Neural cell (in vitro differentiated cells): ENCODE data around the gene MYO7A. TPM values are rescaled to one million over a fixed set of nuclear protein-coding genes. Genes with fewer than 3 reads are reported as not detected.

ENCODE experiments used
- H2AFZ ChIP-seq: fragments of 200-600, 300-800 bp; sonication (generic), shearing (Covaris generic); 2 replicates; pipeline ENCODE4 v1.6.0; 2014; ENCODE audit warnings: low read depth, mild to moderate bottlenecking, antibody characterized with exemption, low read length, moderate library complexity
- H3F3A ChIP-seq: fragments of 200-600 bp; shearing (Covaris generic); 2 replicates; pipeline ENCODE4 v1.6.1; 2016; ENCODE audit warnings: mild to moderate bottlenecking, moderate library complexity, mixed read lengths, antibody characterized with exemption, low read length; ENCODE audit not compliant: insufficient read depth, poor library complexity, severe bottlenecking
- H3K27ac ChIP-seq: fragments of 200-600, 300-800 bp; sonication (generic), shearing (Covaris generic); 2 replicates; pipeline ENCODE4 v1.5.1; 2014; ENCODE audit warnings: mild to moderate bottlenecking, low read length, moderate library complexity
- H3K27me3 ChIP-seq: fragments of 300-800, 200-600 bp; sonication (generic), shearing (Covaris generic); 2 replicates; pipeline ENCODE4 v1.6.0; 2014; ENCODE audit warnings: mild to moderate bottlenecking, low read depth, low read length, moderate library complexity; ENCODE audit not compliant: insufficient read depth
- H3K36me3 ChIP-seq: fragments of 300-800, 200-600 bp; sonication (generic), shearing (Covaris generic); 2 replicates; pipeline ENCODE4 v1.5.1; 2014; ENCODE audit warnings: mild to moderate bottlenecking, antibody characterized with exemption, low read length, moderate library complexity; ENCODE audit not compliant: insufficient read depth
- H3K4me2 ChIP-seq: fragments of 300-800, 200-600 bp; sonication (generic), shearing (Covaris generic); 2 replicates; pipeline ENCODE4 v1.6.0; 2014; ENCODE audit warnings: mild to moderate bottlenecking, low read length
- H3K4me3 ChIP-seq: fragments of 300-800, 200-600 bp; sonication (generic), shearing (Covaris generic); 2 replicates; pipeline ENCODE4 v1.5.1; 2014; ENCODE audit warnings: mild to moderate bottlenecking, low read length, moderate library complexity
- H3K79me2 ChIP-seq: fragments of 200-600 bp; shearing (Covaris generic); replicated peaks from 2 replicates; pipeline ENCODE4 v1.6.0; 2014; ENCODE audit warnings: mild to moderate bottlenecking, low read length, moderate library complexity; ENCODE audit not compliant: insufficient read depth
- H3K9ac ChIP-seq: fragments of 300-800, 200-600 bp; sonication (generic), shearing (Covaris generic); 2 replicates; pipeline ENCODE4 v1.6.1; 2016; ENCODE audit warnings: mild to moderate bottlenecking, low read length, mixed read lengths
- H3K9me2 ChIP-seq: fragments of 200-600 bp; shearing (Covaris generic); 2 replicates; pipeline ENCODE4 v1.6.1; 2016; ENCODE audit warnings: mild to moderate bottlenecking, low read length, mixed read lengths; ENCODE audit not compliant: insufficient read depth
- H3K9me3 ChIP-seq: fragments of 200-600, 300-800 bp; sonication (generic), shearing (Covaris generic); 2 replicates; pipeline ENCODE4 v1.6.1; 2016; ENCODE audit warnings: mild to moderate bottlenecking, mixed run types, low read length, moderate library complexity, mixed read lengths
- H4K20me1 ChIP-seq: fragments of 200-600 bp; shearing (Covaris generic); 2 replicates; pipeline ENCODE4 v1.6.1; 2016; ENCODE audit warnings: mild to moderate bottlenecking, mixed run types; ENCODE audit not compliant: insufficient read depth
- EP300 ChIP-seq: fragments of 450-650 bp; conservative IDR thresholded peaks from 2 replicates; pipeline ENCODE4 v1.6.1; 2014; ENCODE audit warnings: antibody characterized with exemption, mild to moderate bottlenecking, moderate library complexity; ENCODE audit not compliant: poor library complexity, severe bottlenecking
- EZH2 ChIP-seq: fragments of 200-600, 300-800 bp; shearing (Covaris generic), sonication (generic); IDR thresholded peaks from 2 replicates; pipeline ENCODE4 v1.6.1; 2014; ENCODE audit warnings: antibody characterized with exemption, low read length, borderline replicate concordance, mild to moderate bottlenecking; ENCODE audit not compliant: insufficient read depth, poor library complexity, severe bottlenecking
- MXI1 ChIP-seq: fragments of 450-650 bp; conservative IDR thresholded peaks from 2 replicates; pipeline ENCODE4 v1.6.1; 2014; ENCODE audit warnings: antibody characterized with exemption, mild to moderate bottlenecking; ENCODE audit not compliant: poor library complexity, severe bottlenecking
- POLR2AphosphoS5 ChIP-seq: IDR thresholded peaks from 2 replicates; pipeline ENCODE4 v1.6.1; 2012
- RAD21 ChIP-seq: fragments of 450-650 bp; conservative IDR thresholded peaks from 2 replicates; pipeline ENCODE4 v1.6.1; 2014; ENCODE audit warnings: antibody characterized with exemption, mild to moderate bottlenecking, moderate library complexity
- SMC3 ChIP-seq: fragments of 450-650 bp; conservative IDR thresholded peaks from 2 replicates; pipeline ENCODE4 v1.6.1; 2014; ENCODE audit warnings: antibody characterized with exemption, mild to moderate bottlenecking, moderate library complexity; ENCODE audit not compliant: poor library complexity
- TAF1 ChIP-seq: IDR thresholded peaks from 2 replicates; pipeline ENCODE4 v1.6.1; 2012; ENCODE audit warnings: low read depth
- polyA plus RNA-seq: library from polyadenylated mRNA; depleted of rRNA; stranded (reverse); fragments of >200 nt; gene quantifications from 2 replicates; pipeline ENCODE4 v1.2.3, GENCODE V29; 2014
- TF ChIP-seq, protein P1 (sequence below): fragments of 450-650 bp; IDR thresholded peaks from 2 replicates; pipeline ENCODE4 v1.5.1; 2014; ENCODE audit warnings: antibody characterized with exemption, mild to moderate bottlenecking, moderate library complexity; ENCODE audit not compliant: poor library complexity, severe bottlenecking
- TF ChIP-seq, protein P2 (sequence below): IDR thresholded peaks from 2 replicates; pipeline ENCODE4 v1.6.1; 2012; ENCODE audit warnings: borderline replicate concordance

The MYO7A gene
- polyA plus RNA-seq, 1 donor from 2014 or later, result 0.61 TPM

DNA sequence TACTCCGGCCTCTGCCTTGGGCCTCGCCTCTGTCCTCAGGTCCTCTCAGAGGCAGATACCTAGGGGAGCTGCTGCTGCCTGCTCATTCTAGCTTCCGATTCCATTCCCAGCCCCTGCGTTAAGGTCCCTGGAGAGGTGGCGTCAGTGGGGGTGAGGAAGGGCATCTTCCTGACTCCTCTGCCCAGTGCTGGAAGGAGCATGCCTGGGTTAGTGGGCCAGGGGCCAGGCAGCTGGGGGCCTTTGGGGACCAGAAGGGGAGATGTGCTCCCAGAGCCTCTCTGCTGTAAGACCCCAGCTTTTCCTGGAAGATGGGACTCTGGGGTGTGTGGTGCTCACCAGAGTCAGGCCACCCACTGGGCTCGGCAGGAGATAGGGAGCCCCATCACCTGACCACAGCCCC, 3.6 kb upstream of the MYO7A start:
- no peak overlapping the region for H3K27ac ChIP-seq
- no peaks in the 10 kb centered on the region for H3K9me2 ChIP-seq
- no peaks in the 10 kb centered on the region for H3K79me2 ChIP-seq
- no peaks in the 10 kb centered on the region for H3K36me3 ChIP-seq
- H4K20me1 ChIP-seq, result no peaks in the 10 kb centered on the region
- H2AFZ ChIP-seq, result no peak overlapping the region
- H3K4me2 ChIP-seq, result no peak overlapping the region
- no peaks in the 10 kb centered on the region for H3F3A ChIP-seq
- H3K9me3 ChIP-seq, result no peaks in the 10 kb centered on the region
- no peak overlapping the region for H3K9ac ChIP-seq
- H3K4me3 ChIP-seq, result no peak overlapping the region
- H3K27me3 ChIP-seq, result no peaks in the 10 kb centered on the region
- TF ChIP-seq, protein P1, sequence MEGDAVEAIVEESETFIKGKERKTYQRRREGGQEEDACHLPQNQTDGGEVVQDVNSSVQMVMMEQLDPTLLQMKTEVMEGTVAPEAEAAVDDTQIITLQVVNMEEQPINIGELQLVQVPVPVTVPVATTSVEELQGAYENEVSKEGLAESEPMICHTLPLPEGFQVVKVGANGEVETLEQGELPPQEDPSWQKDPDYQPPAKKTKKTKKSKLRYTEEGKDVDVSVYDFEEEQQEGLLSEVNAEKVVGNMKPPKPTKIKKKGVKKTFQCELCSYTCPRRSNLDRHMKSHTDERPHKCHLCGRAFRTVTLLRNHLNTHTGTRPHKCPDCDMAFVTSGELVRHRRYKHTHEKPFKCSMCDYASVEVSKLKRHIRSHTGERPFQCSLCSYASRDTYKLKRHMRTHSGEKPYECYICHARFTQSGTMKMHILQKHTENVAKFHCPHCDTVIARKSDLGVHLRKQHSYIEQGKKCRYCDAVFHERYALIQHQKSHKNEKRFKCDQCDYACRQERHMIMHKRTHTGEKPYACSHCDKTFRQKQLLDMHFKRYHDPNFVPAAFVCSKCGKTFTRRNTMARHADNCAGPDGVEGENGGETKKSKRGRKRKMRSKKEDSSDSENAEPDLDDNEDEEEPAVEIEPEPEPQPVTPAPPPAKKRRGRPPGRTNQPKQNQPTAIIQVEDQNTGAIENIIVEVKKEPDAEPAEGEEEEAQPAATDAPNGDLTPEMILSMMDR, result no peak
- TF ChIP-seq EZH2 (no peak), RAD21 (no peak), MXI1 (no peak), SMC3 (no peak), TAF1 (no peak), POLR2AphosphoS5 (no peak), EP300 (no peak)
- TF ChIP-seq, protein P2, sequence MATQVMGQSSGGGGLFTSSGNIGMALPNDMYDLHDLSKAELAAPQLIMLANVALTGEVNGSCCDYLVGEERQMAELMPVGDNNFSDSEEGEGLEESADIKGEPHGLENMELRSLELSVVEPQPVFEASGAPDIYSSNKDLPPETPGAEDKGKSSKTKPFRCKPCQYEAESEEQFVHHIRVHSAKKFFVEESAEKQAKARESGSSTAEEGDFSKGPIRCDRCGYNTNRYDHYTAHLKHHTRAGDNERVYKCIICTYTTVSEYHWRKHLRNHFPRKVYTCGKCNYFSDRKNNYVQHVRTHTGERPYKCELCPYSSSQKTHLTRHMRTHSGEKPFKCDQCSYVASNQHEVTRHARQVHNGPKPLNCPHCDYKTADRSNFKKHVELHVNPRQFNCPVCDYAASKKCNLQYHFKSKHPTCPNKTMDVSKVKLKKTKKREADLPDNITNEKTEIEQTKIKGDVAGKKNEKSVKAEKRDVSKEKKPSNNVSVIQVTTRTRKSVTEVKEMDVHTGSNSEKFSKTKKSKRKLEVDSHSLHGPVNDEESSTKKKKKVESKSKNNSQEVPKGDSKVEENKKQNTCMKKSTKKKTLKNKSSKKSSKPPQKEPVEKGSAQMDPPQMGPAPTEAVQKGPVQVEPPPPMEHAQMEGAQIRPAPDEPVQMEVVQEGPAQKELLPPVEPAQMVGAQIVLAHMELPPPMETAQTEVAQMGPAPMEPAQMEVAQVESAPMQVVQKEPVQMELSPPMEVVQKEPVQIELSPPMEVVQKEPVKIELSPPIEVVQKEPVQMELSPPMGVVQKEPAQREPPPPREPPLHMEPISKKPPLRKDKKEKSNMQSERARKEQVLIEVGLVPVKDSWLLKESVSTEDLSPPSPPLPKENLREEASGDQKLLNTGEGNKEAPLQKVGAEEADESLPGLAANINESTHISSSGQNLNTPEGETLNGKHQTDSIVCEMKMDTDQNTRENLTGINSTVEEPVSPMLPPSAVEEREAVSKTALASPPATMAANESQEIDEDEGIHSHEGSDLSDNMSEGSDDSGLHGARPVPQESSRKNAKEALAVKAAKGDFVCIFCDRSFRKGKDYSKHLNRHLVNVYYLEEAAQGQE, result no peak

DNA sequence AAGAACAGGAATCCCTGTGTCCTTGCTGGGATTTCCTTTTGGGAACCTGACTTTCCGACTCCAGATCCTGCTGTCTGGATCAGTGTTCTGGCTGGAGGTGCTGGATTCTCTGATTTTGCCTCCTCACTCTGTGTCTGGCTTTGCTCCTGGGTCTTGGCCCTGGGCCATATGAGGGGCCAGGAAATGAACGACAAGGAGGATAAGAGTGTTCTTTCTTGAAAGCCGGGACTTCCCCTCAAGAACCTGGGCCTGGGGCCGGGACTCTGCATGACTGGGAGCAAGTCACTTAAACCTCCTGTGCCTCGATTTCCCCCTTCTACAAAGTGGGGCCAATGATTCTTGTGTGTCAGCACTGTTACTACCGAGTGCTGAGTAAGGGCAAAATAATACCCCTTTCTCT, 2.9 kb upstream of the MYO7A start:
- H3K9ac ChIP-seq, result no peak overlapping the region
- TF ChIP-seq EP300, result no peak
- no peak for TF ChIP-seq RAD21
- no peak for TF ChIP-seq EZH2
- TF ChIP-seq SMC3, result no peak
- no peak for TF ChIP-seq MXI1
- TF ChIP-seq POLR2AphosphoS5, result no peak
- TF ChIP-seq TAF1, result no peak
- TF ChIP-seq, protein P2, result no peak
- TF ChIP-seq, protein P1, result no peak
- no peaks in the 10 kb centered on the region for H3K79me2 ChIP-seq
- H3K4me2 ChIP-seq, result no peak overlapping the region
- no peaks in the 10 kb centered on the region for H3F3A ChIP-seq
- no peaks in the 10 kb centered on the region for H3K9me3 ChIP-seq
- no peaks in the 10 kb centered on the region for H3K36me3 ChIP-seq
- H3K27ac ChIP-seq, result no peak overlapping the region
- no peaks in the 10 kb centered on the region for H4K20me1 ChIP-seq
- no peaks in the 10 kb centered on the region for H3K9me2 ChIP-seq
- H2AFZ ChIP-seq, result no peak overlapping the region
- H3K27me3 ChIP-seq, result no peaks in the 10 kb centered on the region
- no peak overlapping the region for H3K4me3 ChIP-seq
